ENCODE measurements around the gene KRTAP15-1.

DNA sequence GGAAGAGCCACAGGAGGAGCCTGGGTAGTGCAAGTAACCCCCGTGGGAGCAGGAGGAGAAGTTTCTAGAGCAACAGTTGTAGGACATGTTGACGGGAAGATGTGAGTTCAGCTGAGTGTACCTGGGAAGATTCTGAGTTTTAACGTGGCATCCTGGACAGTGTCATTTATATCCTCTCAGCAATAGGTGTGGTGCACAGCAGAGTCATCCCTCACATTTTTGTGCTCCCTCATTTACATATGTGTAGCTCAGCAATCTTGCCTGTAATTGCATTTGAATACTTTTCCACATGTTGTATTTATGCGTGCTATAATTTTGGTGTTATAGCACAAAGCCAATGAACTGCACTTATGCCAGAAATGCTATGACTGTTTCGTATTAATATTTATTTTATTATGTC lies 14.2 kb upstream of the KRTAP15-1 start, which contains the start of gene KRTAP13-3:
- TF ChIP-seq, protein P1, sequence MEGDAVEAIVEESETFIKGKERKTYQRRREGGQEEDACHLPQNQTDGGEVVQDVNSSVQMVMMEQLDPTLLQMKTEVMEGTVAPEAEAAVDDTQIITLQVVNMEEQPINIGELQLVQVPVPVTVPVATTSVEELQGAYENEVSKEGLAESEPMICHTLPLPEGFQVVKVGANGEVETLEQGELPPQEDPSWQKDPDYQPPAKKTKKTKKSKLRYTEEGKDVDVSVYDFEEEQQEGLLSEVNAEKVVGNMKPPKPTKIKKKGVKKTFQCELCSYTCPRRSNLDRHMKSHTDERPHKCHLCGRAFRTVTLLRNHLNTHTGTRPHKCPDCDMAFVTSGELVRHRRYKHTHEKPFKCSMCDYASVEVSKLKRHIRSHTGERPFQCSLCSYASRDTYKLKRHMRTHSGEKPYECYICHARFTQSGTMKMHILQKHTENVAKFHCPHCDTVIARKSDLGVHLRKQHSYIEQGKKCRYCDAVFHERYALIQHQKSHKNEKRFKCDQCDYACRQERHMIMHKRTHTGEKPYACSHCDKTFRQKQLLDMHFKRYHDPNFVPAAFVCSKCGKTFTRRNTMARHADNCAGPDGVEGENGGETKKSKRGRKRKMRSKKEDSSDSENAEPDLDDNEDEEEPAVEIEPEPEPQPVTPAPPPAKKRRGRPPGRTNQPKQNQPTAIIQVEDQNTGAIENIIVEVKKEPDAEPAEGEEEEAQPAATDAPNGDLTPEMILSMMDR (IDR thresholded peaks at IDR 0.05) = no peak
- no peak for TF ChIP-seq POLR2A (IDR thresholded peaks at IDR 0.05)
- no peak for TF ChIP-seq POLR2AphosphoS5 (IDR thresholded peaks at IDR 0.05)
- TF ChIP-seq EP300 (IDR thresholded peaks at IDR 0.05) = no peak

All from stomach (tissue), 4 donors.